WERI-Rb-1 (cell line): ENCODE data around the gene HENMT1.

Experiments
- DNase-seq: peaks from one replicate; pipeline ENCODE4 v3.0.0-alpha.2; 2020
- H3K27ac ChIP-seq: fragments of 250-450 bp; sonication (Bioruptor Pico); 2 replicates; pipeline ENCODE4 v1.5.1; 2020; ENCODE audit warnings: mild to moderate bottlenecking, moderate library complexity
- H3K27me3 ChIP-seq: fragments of 250-450 bp; sonication (Bioruptor Pico); 2 replicates; pipeline ENCODE4 v1.5.1; 2021; ENCODE audit warnings: mild to moderate bottlenecking, low read depth, moderate library complexity; ENCODE audit not compliant: insufficient read depth, severe bottlenecking
- H3K36me3 ChIP-seq: fragments of 250-450 bp; sonication (Bioruptor Pico); 2 replicates; pipeline ENCODE4 v1.5.1; 2020; ENCODE audit warnings: mild to moderate bottlenecking, moderate library complexity
- H3K4me3 ChIP-seq: 2 replicates; pipeline ENCODE4 v1.5.1; 2011; ENCODE audit warnings: low read depth, mild to moderate bottlenecking, control low read depth, low read length
- H3K9me3 ChIP-seq: fragments of 250-450 bp; sonication (Bioruptor Pico); 2 replicates; pipeline ENCODE4 v1.5.1; 2021; ENCODE audit warnings: mild to moderate bottlenecking, moderate library complexity; ENCODE audit not compliant: severe bottlenecking
- CTCF ChIP-seq: IDR thresholded peaks from 2 replicates; pipeline ENCODE4 v1.5.1; 2011; ENCODE audit warnings: low read depth, mild to moderate bottlenecking, control low read depth, inconsistent platforms, low read length

HENMT1 gene

GRCh38 chr1:108701176-108701849, 40.4 kb upstream of the HENMT1 start:
- no peaks in the 10 kb centered on the region for H3K27me3 ChIP-seq
- H3K9me3 ChIP-seq: no peaks in the 10 kb centered on the region
- H3K27ac ChIP-seq: no peak overlapping the region
- TF ChIP-seq CTCF: no peak
- DNase-seq: no peak
- no peak overlapping the region for H3K4me3 ChIP-seq
- H3K36me3 ChIP-seq: peaks cover 58% of the 10 kb centered on the region

- DNase-seq: no peak
- no peak overlapping the region for H3K27ac ChIP-seq
- no peaks in the 10 kb centered on the region for H3K27me3 ChIP-seq
- H3K36me3 ChIP-seq: peaks cover 74% of the 10 kb centered on the region
- no peak overlapping the region for H3K4me3 ChIP-seq
- no peak for TF ChIP-seq CTCF
- no peaks in the 10 kb centered on the region for H3K9me3 ChIP-seq
Observed at GRCh38 chr1:108699375-108700332, 38.8 kb upstream of the HENMT1 start.

- Histone ChIP-seq H3K27me3 (no peaks in the 10 kb centered on the region), H3K4me3 (no peak overlapping the region), H3K36me3 (peaks cover 73% of the 10 kb centered on the region), H3K27ac (no peak overlapping the region), H3K9me3 (no peaks in the 10 kb centered on the region)
- DNase-seq: no peak
- TF ChIP-seq CTCF: no peak
Observed at GRCh38 chr1:108695535-108695934, 34.6 kb upstream of the HENMT1 start.

GRCh38 chr1:108692724-108693655, 32.1 kb upstream of the HENMT1 start:
- peak overlapping the region; percentile 97 for H3K27ac ChIP-seq

More at GRCh38 chr1:108692724-108693655, 32.1 kb upstream of the HENMT1 start:
- Histone ChIP-seq H3K36me3 (peaks cover 47% of the 10 kb centered on the region), H3K9me3 (no peaks in the 10 kb centered on the region), H3K27me3 (no peaks in the 10 kb centered on the region), H3K4me3 (peak overlapping the region; percentile 99)
- DNase-seq: peak; percentile 74
- peak; percentile 34; the same call in 1 of the 2 replicates for TF ChIP-seq CTCF
